Heart left ventricle (tissue), 16 donors: ENCODE data around the gene PKP1. TPM values are rescaled to one million over a fixed set of nuclear protein-coding genes. Genes with fewer than 3 reads are reported as not detected.

Experiments used
- ATAC-seq, 4 donors: fragments of 200-7000 bp; cut with Tn5 transposase; one replicate each; pipeline ENCODE4 v1.9.1; 2020 to 2022; ENCODE audit warnings: moderate library complexity in 4 of 4, mild to moderate bottlenecking in 3 of 4, moderate number of reproducible peaks in 1 of 4
- DNase-seq, 5 donors: peaks; one replicate each; pipeline ENCODE4 v3.0.0-alpha.2; 2020
- H3K27ac ChIP-seq, 12 donors: fragments of 200-600 bp; sonication (generic) in 4 of 12; one replicate each; pipeline versions ENCODE4 v1.5.0 to v1.8.0; 2016 to 2022; ENCODE audit warnings: mild to moderate bottlenecking in 2 of 12
- H3K27me3 ChIP-seq, 9 donors: fragments of 200-600 bp; sonication (generic) in 2 of 9; one replicate each; pipeline versions ENCODE4 v1.5.1 to v1.8.0; 2016 to 2022; ENCODE audit warnings: mild to moderate bottlenecking in 3 of 9
- H3K36me3 ChIP-seq, 9 donors: fragments of 200-600 bp; sonication (generic) in 2 of 9; one replicate each; pipeline versions ENCODE4 v1.5.0 to v1.8.0; 2018 to 2022; ENCODE audit warnings: mild to moderate bottlenecking in 2 of 9
- H3K4me1 ChIP-seq, 12 donors: fragments of 200-600 bp; sonication (generic) in 4 of 12; one replicate each; pipeline versions ENCODE4 v1.5.0 to v1.8.0; 2016 to 2022; ENCODE audit warnings: mild to moderate bottlenecking in 3 of 12
- H3K4me3 ChIP-seq, 12 donors: fragments of 200-600 bp; sonication (generic) in 4 of 12; one replicate each; pipeline versions ENCODE4 v1.5.0 to v1.8.0; 2017 to 2022; ENCODE audit warnings: mild to moderate bottlenecking in 9 of 12, moderate library complexity in 4 of 12
- H3K9me3 ChIP-seq, 12 donors: fragments of 200-600 bp; sonication (generic) in 4 of 12; one replicate each; pipeline versions ENCODE4 v1.5.0 to v1.8.0; 2016 to 2022; ENCODE audit warnings: mild to moderate bottlenecking in 1 of 12
- POLR2A ChIP-seq, 2 donors: fragments of 450-650 bp; IDR thresholded peaks; one replicate each; pipeline ENCODE4 v1.6.1; 2017; ENCODE audit warnings: antibody characterized with exemption in 2 of 2, mild to moderate bottlenecking in 2 of 2, moderate library complexity in 2 of 2
- whole genome bisulfite sequencing, 4 donors: extraction: QIAGEN DNeasy Blood & Tissue Kit in 2 of 4; methylation state at CpG; one replicate each; pipeline versions ENCODE4 v1.1.5 to v1.1.7; 2013 to 2018; 5-methylcytosine and 5-hydroxymethylcytosine counted together
- intact Hi-C, 10 donors: fragments of 100-400 bp; cut with DNase I; formaldehyde crosslinking; loops; one replicate each; pipeline versions ENCODE4 v1.11.1 to v1.14.2; 2022
- polyA plus RNA-seq, 2 donors: library from polyadenylated mRNA; stranded (reverse); fragments of 200-250 nt; gene quantifications; one replicate each; pipeline ENCODE4 v1.2.3, GENCODE V29; 2013
- total RNA-seq, 9 donors: library from RNA; depleted of rRNA in 2 of 9; stranded (reverse); fragments of >200 nt in 2 of 9; fragmentation: NEBNext Ultra II Directional in 3 of 9; extraction: Animal tissue kit (Norgen Biotek cat#: 25700) in 3 of 9; gene quantifications; one replicate each; pipeline versions ENCODE4 v1.1.0 to v1.2.4, GENCODE V29; 2016 to 2023
- TF ChIP-seq, protein P1 (sequence below), 12 donors: fragments of 200-600 bp; sonication (generic) in 4 of 12; IDR thresholded peaks; one replicate each; pipeline versions ENCODE4 v1.5.0 to v1.8.0; 2018 to 2022; ENCODE audit warnings: antibody characterized with exemption in 12 of 12, mild to moderate bottlenecking in 5 of 12
- donor health status: ischemic (EF 13 %, LVEDD 7.1; RV severe dilation, severe dysfunction).
- donor health status: healthy with polysubstance abuse.
- donor health status: DM: no; HTN: yes; CAD: no.
- donor health status: DM: no; HTN: no; CAD: no.
- donor health status: ischemic (EF 25% LVEDD 6.9; RV normal size, moderate dysfunction).
- donor health status: ischemic (EF 25% LVEDD 5.7; RV mildly dilated, moderate dysfunction).
- donor health status: healthy.
- donor health status: DM: yes; HTN: yes; CAD: no.
- donor health status: ischemic (EF 35%, LVEDD 5.7; RV mildly dilated, moderate dysfunction).
- donor health status: nonischemic (EF 11% LVEDD 7.7; RV severe dilation, severe dysfunction).
- donor health status: DM: yes; HTN: yes; CAD: no.
- donor health status: PGD.
- donor health status: ischemic (EF 29% LVEDD 5.4; RV normal size, mild dysfunction).
- donor health status: nonischemic (EF 23%, LVEDD 6.1; RV moderate dilation, normal function).

PKP1 gene
- total and polyA plus RNA-seq, 11 donors = 0.09 to 1.6 (median 0.32) TPM; not detected in 3

GRCh38 chr1:201310251-201310985 lies 27.1 kb downstream of the PKP1 start:
- H3K4me1 ChIP-seq = peaks cover 0 to 42% (median 25%) of the 10 kb centered on the region in 12 donors
- TF ChIP-seq POLR2A (IDR thresholded peaks at IDR 0.05) = no peak
- TF ChIP-seq, protein P1, sequence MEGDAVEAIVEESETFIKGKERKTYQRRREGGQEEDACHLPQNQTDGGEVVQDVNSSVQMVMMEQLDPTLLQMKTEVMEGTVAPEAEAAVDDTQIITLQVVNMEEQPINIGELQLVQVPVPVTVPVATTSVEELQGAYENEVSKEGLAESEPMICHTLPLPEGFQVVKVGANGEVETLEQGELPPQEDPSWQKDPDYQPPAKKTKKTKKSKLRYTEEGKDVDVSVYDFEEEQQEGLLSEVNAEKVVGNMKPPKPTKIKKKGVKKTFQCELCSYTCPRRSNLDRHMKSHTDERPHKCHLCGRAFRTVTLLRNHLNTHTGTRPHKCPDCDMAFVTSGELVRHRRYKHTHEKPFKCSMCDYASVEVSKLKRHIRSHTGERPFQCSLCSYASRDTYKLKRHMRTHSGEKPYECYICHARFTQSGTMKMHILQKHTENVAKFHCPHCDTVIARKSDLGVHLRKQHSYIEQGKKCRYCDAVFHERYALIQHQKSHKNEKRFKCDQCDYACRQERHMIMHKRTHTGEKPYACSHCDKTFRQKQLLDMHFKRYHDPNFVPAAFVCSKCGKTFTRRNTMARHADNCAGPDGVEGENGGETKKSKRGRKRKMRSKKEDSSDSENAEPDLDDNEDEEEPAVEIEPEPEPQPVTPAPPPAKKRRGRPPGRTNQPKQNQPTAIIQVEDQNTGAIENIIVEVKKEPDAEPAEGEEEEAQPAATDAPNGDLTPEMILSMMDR (IDR thresholded peaks at IDR 0.05) = no peak
- 31 to 52% (median 49%) methylated on average over 5 to 7 of the region's 7 CpGs for WGBS, 4 donors
- DNase-seq = peak in 1 of 5 donors; percentile 50
- H3K27me3 ChIP-seq = peaks cover 0 to 7% (median 0%) of the 10 kb centered on the region in 9 donors
- intact Hi-C loops = loop anchor here in 1 of 10 donors (5.0 kb wide), 1 partner anchor 37 kb away; no protein-coding TSS in a partner anchor
- no peaks in the 10 kb centered on the region for H3K9me3 ChIP-seq
- H3K4me3 ChIP-seq = no peak overlapping the region
- no peaks in the 10 kb centered on the region for H3K36me3 ChIP-seq
- H3K27ac ChIP-seq = peak overlapping the region in 10 of 12 donors; percentile 9 to 61 (median 34)
- ATAC-seq = peak in 3 of 4 donors; percentile 12 to 68 (median 33)

DNA sequence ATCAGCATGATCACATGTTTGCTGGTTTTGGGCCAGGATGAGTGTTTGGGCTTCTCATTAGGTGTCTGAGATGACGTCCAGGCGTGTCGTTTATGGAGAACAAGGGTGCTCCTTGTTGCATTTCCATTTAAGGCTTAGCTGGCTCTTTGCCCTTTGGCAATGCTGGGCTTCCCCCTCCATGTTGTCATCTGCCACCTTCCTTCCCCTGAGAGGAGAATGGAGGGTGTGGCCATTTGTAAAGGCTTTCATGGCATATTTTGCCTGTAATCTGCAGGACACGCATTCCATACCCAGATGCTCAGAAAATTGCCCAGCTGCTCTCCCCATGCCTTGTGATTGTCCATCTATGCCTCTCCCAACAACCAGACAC lies 27.7 kb downstream of the PKP1 start:
- Histone ChIP-seq H3K9me3 (no peaks in the 10 kb centered on the region), H3K4me1 (peaks cover 0 to 42% (median 25%) of the 10 kb centered on the region in 12 donors), H3K27ac (peak overlapping the region in 8 of 12 donors; percentile 8 to 61 (median 40)), H3K27me3 (peaks cover 0 to 7% (median 0%) of the 10 kb centered on the region in 9 donors), H3K4me3 (no peak overlapping the region), H3K36me3 (no peaks in the 10 kb centered on the region)
- TF ChIP-seq, protein P1 (IDR thresholded peaks at IDR 0.05) = no peak
- TF ChIP-seq POLR2A (IDR thresholded peaks at IDR 0.05) = no peak
- peak; percentile 24 to 62 (median 38) for ATAC-seq
- DNase-seq = peak in 4 of 5 donors; percentile 41 to 60 (median 51)
- WGBS, 4 donors = 24 to 34% (median 29%) methylated on average over 4 of the region's 4 CpGs
- intact Hi-C loops = loop anchor here in 1 of 10 donors (5.0 kb wide), 1 partner anchor 36 kb away; no protein-coding TSS in a partner anchor

GRCh38 chr1:201311356-201312011 lies 28.2 kb downstream of the PKP1 start:
- H3K27ac ChIP-seq = peak overlapping the region in 5 of 12 donors; percentile 8 to 57 (median 34)
- 53 to 80% (median 74%) methylated on average over 8 of the region's 8 CpGs for WGBS, 4 donors
- intact Hi-C loops = loop anchor here in 1 of 10 donors (5.0 kb wide), 1 partner anchor 36 kb away; no protein-coding TSS in a partner anchor

More at GRCh38 chr1:201311356-201312011, 28.2 kb downstream of the PKP1 start:
- H3K4me1 ChIP-seq = peaks cover 0 to 42% (median 25%) of the 10 kb centered on the region in 12 donors
- peaks cover 0 to 7% (median 0%) of the 10 kb centered on the region in 9 donors for H3K27me3 ChIP-seq
- ATAC-seq = no peak
- TF ChIP-seq POLR2A (IDR thresholded peaks at IDR 0.05) = no peak
- TF ChIP-seq, protein P1 (IDR thresholded peaks at IDR 0.05) = no peak
- H3K36me3 ChIP-seq = no peaks in the 10 kb centered on the region
- DNase-seq = peak in 1 of 5 donors; percentile 42
- H3K9me3 ChIP-seq = no peaks in the 10 kb centered on the region
- no peak overlapping the region for H3K4me3 ChIP-seq
